Endometrium (tissue), 2 donors: ENCODE data around the gene FCRL1.

ENCODE experiments used
- FAIRE-seq: peaks from 2 replicates; lab custom pipeline; 2012; peaks lifted over from hg19 to GRCh38; lab: Jason Lieb, UNC
- donor health status: control.
- donor health status: control.

The FCRL1 gene

GRCh38 chr1:157819896-157820295, at the start of gene FCRL1:
FCRL1 (minus strand) TSS chr1:157820120; CDS start chr1:157820037, 83 bp downstream.
- FAIRE-seq, result no peak

GRCh38 chr1:157868654-157869053, 48.7 kb upstream of the FCRL1 start:
- no peak for FAIRE-seq

- FAIRE-seq, result no peak
Observed at GRCh38 chr1:157862114-157863070, 42.5 kb upstream of the FCRL1 start.

DNA sequence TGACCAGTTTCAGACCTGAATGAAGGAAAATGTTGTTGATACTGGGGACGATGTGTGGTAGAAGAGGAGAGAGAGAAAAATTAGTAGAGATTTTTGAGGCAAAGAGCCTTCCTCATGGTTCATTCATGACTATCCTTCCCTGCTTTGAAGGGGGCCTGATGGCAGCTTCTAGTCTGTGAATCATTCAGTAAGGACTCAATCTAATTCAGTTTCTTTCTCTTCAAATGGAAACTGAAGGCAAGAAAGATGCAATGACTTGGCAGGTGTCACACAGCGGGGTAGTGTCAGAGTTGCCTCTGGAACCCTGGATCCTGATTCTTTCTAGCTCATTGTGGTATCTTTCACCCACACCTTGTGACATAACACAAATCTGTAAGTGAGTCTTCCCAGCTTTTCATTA, 36.6 kb upstream of the FCRL1 start:
- FAIRE-seq, result no peak

- FAIRE-seq, result no peak
Observed at GRCh38 chr1:157852476-157852875, 32.6 kb upstream of the FCRL1 start.

GRCh38 chr1:157849229-157849875, 29.4 kb upstream of the FCRL1 start:
- FAIRE-seq, result no peak

DNA sequence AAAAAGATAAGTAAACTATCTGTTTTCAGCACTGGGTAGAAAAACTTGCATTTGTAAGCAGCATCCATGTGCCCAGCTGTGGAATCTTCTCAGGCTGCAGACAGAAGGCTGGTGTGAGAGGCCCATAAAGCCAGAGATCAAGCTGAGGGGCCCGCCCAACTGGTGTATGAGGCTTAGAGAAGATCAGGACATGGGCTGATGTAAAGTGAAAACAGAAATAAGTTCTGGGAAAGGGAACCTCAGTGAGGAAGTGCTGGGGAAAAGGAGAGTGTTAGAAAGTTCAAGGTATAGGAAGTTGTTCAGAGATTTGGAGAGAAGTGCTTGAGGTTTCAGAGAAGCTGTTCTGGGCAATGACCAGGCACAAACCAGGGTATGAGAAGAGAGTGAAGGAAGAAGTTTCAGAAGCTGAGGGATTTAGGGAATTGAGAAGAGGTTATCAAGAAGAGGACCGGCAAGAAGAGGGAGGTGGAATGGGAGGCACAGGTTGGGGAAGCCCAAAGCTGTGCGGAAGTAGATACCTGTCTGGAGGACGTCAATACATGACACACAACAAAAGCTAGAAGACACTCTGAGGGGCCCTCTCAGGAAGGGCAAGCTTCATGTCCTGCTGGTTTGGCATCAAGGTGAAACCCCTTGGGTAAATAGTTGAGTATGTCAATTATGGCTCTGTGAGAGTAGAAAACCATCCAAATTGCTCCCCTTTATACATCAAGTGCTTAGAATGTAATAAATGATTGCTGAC, 24.3 kb upstream of the FCRL1 start:
- FAIRE-seq, result no peak

DNA sequence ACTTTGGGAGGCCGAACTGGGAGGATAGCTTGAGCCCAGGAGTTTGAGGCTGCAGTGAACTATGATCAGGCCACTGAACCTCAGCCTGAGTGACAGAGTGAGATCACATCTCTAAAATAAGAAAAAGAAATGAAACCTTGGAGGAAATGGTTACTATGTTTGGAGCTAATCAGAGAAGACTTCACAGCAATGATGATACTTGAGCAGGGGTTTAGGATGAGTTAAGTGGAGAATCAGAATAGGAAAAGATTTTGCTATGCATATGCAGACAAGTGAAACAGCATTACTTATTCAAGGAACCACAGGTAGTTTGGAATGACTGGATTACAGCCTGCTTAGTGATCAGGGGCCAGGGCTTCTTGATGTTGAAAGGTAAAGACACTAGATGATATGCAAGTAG, 23.0 kb upstream of the FCRL1 start:
- no peak for FAIRE-seq

GRCh38 chr1:157841708-157842107, 21.8 kb upstream of the FCRL1 start, which contains the start of gene CD5L:
CD5L (minus strand) TSS chr1:157841808; CDS start chr1:157841701, 107 bp downstream.
- no peak for FAIRE-seq

DNA sequence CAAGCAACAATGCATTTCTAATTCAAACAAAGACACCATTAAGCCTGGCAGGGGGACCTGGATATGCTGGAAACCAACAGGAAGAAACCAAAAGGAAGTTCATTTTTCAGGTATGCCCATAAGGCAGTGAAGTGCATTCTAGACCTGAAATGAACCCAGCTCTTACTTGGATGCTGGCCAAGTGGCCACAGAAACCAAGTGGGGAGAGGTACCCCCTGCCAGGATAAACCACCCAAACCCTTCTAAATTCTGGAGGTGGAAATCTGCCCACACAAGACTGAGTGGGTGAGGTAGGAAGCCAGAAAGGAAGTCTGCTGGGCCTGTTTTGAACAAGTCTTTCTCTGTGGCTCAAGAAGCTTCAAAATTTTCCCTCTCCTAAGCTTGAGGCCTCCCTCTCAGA, 19.0 kb upstream of the FCRL1 start:
- FAIRE-seq, result no peak

DNA sequence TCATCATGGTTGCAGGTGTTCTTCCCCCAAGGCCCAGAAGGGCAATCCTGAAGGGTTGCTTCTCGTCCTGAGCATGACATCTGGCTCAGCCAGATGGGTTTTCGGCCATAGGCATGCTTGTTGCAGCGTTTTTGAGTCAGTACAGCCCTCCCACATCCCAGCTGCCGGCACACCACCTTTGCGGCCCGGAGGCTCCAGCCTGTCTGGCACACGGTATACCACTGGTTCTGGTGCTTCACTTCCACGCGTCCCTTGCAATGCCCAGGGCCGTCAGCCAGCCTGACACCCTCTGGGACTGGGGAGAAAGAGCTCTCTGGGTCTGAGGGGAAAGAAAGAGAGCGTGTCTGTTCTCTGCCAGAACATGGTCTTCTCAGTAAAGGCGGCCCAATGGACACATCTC, 14.5 kb upstream of the FCRL1 start:
- no peak for FAIRE-seq

DNA sequence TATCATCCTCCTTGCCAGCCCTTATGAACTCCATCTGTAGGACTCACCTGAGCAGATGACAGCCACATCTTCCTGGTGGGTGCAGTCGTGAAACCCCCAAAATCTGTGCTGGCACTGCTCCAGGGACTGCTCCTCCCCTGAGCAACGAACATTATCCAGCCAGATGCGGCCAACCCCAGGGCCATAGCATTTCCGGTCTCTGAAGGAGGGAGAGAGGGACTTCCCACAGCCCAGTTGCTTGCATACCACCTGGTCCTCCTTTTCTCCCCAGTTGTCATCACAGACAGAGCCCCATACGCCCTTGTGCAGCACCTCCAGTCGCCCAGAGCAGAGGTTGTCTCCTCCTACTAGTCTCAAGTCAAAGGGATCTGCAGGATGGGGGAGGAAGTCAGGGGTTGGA, 13.2 kb upstream of the FCRL1 start:
- FAIRE-seq, result no peak

- no peak for FAIRE-seq
Observed at GRCh38 chr1:157831968-157832626, 12.2 kb upstream of the FCRL1 start.

- FAIRE-seq, result no peak
Observed at GRCh38 chr1:157830887-157831286, 11.0 kb upstream of the FCRL1 start.

GRCh38 chr1:157829711-157830110, 9.8 kb upstream of the FCRL1 start:
- no peak for FAIRE-seq

DNA sequence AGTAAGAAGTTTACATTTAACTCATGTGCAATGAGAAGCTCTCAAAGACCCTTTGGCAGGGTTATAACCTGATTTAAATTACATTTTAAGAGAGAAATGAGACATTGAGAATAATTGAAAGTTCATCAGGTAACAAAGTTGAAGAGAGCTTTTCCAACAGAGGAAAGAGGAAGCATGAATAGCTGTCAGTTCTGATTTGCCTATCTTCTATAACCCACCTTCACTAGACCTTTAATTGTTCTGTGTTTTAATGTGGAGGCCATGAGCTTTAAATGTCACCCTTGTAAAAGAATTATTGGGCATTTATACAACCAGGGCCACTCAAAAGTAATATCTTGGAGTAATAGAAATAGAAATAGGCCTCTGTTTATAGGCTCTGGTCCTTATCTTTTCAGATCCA, 9.3 kb upstream of the FCRL1 start:
- no peak for FAIRE-seq

DNA sequence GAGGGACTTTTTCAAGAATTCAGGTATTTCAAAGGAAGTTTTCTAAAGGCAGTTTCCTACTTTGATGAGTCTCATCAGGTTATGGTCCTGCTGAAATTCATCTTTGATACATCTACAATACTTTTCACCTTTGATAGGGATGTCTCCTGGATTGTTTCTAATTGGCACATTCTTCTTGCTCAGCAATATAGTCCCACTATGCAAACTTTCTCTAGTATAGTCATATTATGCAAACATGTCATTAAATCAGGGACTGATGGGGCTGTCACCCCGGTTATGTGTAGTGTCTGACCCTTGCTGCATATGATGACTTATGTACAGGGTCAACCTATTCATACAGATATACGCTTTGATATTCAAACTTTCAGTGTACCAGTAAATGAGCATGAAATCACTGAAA, 379 bp upstream of the FCRL1 start:
- no peak for FAIRE-seq

DNA sequence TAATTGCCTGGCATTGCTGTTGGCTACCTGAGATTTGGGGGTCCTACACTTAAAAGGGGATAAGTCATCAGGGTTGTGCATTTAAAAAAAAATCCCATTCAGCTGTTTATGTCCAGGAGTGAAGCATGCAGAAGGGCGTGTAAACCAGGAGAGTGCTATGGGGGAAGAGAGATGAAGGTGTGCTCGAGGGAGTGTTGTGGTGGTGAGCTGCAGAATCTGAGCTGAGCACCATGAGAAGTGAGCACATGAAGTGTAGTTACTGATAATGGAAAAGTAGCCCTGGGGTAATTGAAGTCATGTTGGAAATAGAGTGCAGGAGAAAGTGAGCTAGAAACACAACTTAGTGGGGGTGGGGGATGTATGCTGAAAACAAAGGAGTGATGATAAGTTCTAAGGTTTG, 705 bp downstream of the FCRL1 start:
- no peak for FAIRE-seq

GRCh38 chr1:157813269-157813668, 6.7 kb downstream of the FCRL1 start:
- no peak for FAIRE-seq

GRCh38 chr1:157806431-157807149, 13.3 kb downstream of the FCRL1 start:
- FAIRE-seq, result no peak

- no peak for FAIRE-seq
Observed at GRCh38 chr1:157803851-157804250, 16.1 kb downstream of the FCRL1 start.
